ENCODE data around the gene CHAC2. TPM values are rescaled to one million over a fixed set of nuclear protein-coding genes. Genes with fewer than 3 reads are reported as not detected.

Gene CHAC2
- total and polyA plus RNA-seq, 2 experiments from 2014 or later: 17.9 to 25.8 TPM

DNA sequence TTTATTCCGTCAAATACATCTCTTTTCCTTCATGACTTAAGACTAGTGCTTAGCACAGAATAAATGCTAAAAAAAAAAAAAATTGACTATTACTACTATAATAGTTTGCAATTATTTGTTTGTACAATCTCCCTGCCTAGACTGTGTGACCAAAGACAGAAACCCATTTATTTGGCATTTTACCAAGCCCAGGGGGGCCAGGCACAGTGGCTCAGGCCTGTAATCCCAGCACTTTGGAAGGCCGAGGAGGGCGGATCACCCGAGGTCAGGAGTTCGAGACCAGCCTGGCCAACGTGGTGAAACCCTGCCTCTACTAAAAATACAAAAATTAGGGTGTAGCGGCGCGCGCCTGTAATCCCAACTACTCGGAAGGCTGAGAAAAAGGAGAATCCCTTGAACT, 17.8 kb downstream of the CHAC2 start:
- peaks cover 5% of the 10 kb centered on the region; the same call in 1 of the 2 replicates for H3F3A ChIP-seq (replicated peaks; ENCODE audit: low read depth)
- H3K4me3 ChIP-seq: peak overlapping the region; percentile 96
- H3K27me3 ChIP-seq (ENCODE audit: insufficient read depth): no peaks in the 10 kb centered on the region
- peak overlapping the region; percentile 95 for H3K4me3 Mint-ChIP-seq
- peak overlapping the region; percentile 99 for H3K4me2 ChIP-seq
- H3K27ac ChIP-seq (ENCODE audit: low read depth): no peak overlapping the region
- H3K4me1 Mint-ChIP-seq: peaks cover 35% of the 10 kb centered on the region
- H3K9me3 Mint-ChIP-seq: peaks cover 2% of the 10 kb centered on the region; the same call in 2 of the 3 replicates
- no peak for ATAC-seq
- H3K27ac Mint-ChIP-seq: peak overlapping the region; percentile 79
- no peak overlapping the region for H2AFZ ChIP-seq
- no peak for TF ChIP-seq JUNB (IDR thresholded peaks at IDR 0.05; ENCODE audit: unreplicated experiment)
- TF ChIP-seq NANOG (IDR thresholded peaks at IDR 0.05; ENCODE audit: borderline replicate concordance): no peak
- TF ChIP-seq, protein P1, sequence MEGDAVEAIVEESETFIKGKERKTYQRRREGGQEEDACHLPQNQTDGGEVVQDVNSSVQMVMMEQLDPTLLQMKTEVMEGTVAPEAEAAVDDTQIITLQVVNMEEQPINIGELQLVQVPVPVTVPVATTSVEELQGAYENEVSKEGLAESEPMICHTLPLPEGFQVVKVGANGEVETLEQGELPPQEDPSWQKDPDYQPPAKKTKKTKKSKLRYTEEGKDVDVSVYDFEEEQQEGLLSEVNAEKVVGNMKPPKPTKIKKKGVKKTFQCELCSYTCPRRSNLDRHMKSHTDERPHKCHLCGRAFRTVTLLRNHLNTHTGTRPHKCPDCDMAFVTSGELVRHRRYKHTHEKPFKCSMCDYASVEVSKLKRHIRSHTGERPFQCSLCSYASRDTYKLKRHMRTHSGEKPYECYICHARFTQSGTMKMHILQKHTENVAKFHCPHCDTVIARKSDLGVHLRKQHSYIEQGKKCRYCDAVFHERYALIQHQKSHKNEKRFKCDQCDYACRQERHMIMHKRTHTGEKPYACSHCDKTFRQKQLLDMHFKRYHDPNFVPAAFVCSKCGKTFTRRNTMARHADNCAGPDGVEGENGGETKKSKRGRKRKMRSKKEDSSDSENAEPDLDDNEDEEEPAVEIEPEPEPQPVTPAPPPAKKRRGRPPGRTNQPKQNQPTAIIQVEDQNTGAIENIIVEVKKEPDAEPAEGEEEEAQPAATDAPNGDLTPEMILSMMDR (conservative IDR thresholded peaks at IDR 0.05; ENCODE audit: low read depth in 2 of 2): no peak
- TF ChIP-seq POLR2AphosphoS5 (IDR thresholded peaks at IDR 0.05; ENCODE audit: low read depth): no peak
- TF ChIP-seq ZNF331 (CRISPR knock-in tag; IDR thresholded peaks at IDR 0.05; ENCODE audit: low read depth): no peak
- TF ChIP-seq ZNF114 (CRISPR knock-in tag; IDR thresholded peaks at IDR 0.05): no peak
- no peak for TF ChIP-seq ETS1 (IDR thresholded peaks at IDR 0.05)
- TF ChIP-seq, protein P2, sequence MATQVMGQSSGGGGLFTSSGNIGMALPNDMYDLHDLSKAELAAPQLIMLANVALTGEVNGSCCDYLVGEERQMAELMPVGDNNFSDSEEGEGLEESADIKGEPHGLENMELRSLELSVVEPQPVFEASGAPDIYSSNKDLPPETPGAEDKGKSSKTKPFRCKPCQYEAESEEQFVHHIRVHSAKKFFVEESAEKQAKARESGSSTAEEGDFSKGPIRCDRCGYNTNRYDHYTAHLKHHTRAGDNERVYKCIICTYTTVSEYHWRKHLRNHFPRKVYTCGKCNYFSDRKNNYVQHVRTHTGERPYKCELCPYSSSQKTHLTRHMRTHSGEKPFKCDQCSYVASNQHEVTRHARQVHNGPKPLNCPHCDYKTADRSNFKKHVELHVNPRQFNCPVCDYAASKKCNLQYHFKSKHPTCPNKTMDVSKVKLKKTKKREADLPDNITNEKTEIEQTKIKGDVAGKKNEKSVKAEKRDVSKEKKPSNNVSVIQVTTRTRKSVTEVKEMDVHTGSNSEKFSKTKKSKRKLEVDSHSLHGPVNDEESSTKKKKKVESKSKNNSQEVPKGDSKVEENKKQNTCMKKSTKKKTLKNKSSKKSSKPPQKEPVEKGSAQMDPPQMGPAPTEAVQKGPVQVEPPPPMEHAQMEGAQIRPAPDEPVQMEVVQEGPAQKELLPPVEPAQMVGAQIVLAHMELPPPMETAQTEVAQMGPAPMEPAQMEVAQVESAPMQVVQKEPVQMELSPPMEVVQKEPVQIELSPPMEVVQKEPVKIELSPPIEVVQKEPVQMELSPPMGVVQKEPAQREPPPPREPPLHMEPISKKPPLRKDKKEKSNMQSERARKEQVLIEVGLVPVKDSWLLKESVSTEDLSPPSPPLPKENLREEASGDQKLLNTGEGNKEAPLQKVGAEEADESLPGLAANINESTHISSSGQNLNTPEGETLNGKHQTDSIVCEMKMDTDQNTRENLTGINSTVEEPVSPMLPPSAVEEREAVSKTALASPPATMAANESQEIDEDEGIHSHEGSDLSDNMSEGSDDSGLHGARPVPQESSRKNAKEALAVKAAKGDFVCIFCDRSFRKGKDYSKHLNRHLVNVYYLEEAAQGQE (IDR thresholded peaks at IDR 0.05; ENCODE audit: unreplicated experiment): no peak
- no peak for TF ChIP-seq EZH2 (IDR thresholded peaks at IDR 0.05; ENCODE audit: low read depth, unreplicated experiment)
- no peak for TF ChIP-seq EZH2phosphoT487 (IDR thresholded peaks at IDR 0.05; ENCODE audit: unreplicated experiment)
- TF ChIP-seq ZNF462 (CRISPR knock-in tag; IDR thresholded peaks at IDR 0.05): no peak
- no peak for TF ChIP-seq STAT1 (IDR thresholded peaks at IDR 0.05; ENCODE audit: unreplicated experiment)
- no peak for TF ChIP-seq CREB1 (CRISPR knock-in tag; IDR thresholded peaks at IDR 0.05; ENCODE audit: low read depth)
- H3K36me3 ChIP-seq (ENCODE audit: insufficient read depth): peaks cover 7% of the 10 kb centered on the region; the same call in 1 of the 2 replicates
- peaks cover 11% of the 10 kb centered on the region for H3K36me3 Mint-ChIP-seq (ENCODE audit: low read depth)
- peaks cover 8% of the 10 kb centered on the region for H3K27me3 Mint-ChIP-seq (ENCODE audit: insufficient read depth, low read depth, poor library complexity)
- H4K20me1 ChIP-seq (replicated peaks; ENCODE audit: insufficient read depth): peaks cover 11% of the 10 kb centered on the region; the same call in 1 of the 2 replicates
- no peak for DNase-seq (ENCODE audit: low spot score)
- peaks cover 93% of the 10 kb centered on the region for H3K79me2 ChIP-seq (replicated peaks; ENCODE audit: insufficient read depth)
- no peaks in the 10 kb centered on the region for H3K9me2 ChIP-seq (ENCODE audit: insufficient read depth)
- H3K4me1 ChIP-seq (ENCODE audit: insufficient read depth): peaks cover 28% of the 10 kb centered on the region
